ENCODE results near the gene LRMDA.

GRCh38 chr10:75610183-75610582 lies 178.8 kb downstream of the LRMDA start:
- TF ChIP-seq CTCF (optimal IDR thresholded peaks at IDR 0.05 in 1 of 3, IDR thresholded peaks at IDR 0.05 in 1 of 3, conservative IDR thresholded peaks at IDR 0.05 in 1 of 3; ENCODE audit: extremely low read depth in 1 of 3, insufficient read depth in 2 of 3, low read length in 3 of 3) (no peak), EZH2 (IDR thresholded peaks at IDR 0.05; ENCODE audit: low read length) (no peak)

Measured in keratinocyte (primary cell).